DND-41 (cell line): Measurements from ENCODE around the gene PEX5.

Source experiments
- EZH2 ChIP-seq: IDR thresholded peaks from 3 replicates; pipeline ENCODE4 v1.6.1; 2012; ENCODE audit warnings: borderline replicate concordance, low read depth, mild to moderate bottlenecking, moderate library complexity, low read length, inconsistent platforms; ENCODE audit not compliant: severe bottlenecking
- TF ChIP-seq, protein P1 (sequence below): IDR thresholded peaks from 2 replicates; pipeline ENCODE4 v1.5.1; 2012; ENCODE audit warnings: borderline replicate concordance, low read length, moderate library complexity, mild to moderate bottlenecking; ENCODE audit not compliant: poor library complexity, severe bottlenecking; ENCODE audit errors: extremely low read depth

DNA sequence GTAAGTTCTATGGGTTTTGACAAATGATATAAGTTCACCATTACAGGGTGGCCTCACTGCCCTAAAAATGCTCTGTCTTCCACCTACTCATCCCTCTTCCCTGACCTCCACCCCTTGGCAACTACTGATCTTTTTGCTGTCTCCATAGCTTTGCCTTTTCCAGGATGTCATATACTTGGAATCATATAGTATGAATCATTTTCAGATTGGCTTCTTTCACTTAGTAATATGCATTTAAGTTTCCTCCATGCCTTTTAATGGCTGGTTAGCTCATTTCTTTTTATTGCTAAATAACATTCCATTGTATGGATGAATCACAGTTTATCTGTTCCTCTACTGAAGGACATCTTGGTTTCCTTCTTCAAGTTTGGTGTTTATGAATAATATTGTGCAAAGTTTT, 14.0 kb upstream of the PEX5 start:
- TF ChIP-seq, protein P1, sequence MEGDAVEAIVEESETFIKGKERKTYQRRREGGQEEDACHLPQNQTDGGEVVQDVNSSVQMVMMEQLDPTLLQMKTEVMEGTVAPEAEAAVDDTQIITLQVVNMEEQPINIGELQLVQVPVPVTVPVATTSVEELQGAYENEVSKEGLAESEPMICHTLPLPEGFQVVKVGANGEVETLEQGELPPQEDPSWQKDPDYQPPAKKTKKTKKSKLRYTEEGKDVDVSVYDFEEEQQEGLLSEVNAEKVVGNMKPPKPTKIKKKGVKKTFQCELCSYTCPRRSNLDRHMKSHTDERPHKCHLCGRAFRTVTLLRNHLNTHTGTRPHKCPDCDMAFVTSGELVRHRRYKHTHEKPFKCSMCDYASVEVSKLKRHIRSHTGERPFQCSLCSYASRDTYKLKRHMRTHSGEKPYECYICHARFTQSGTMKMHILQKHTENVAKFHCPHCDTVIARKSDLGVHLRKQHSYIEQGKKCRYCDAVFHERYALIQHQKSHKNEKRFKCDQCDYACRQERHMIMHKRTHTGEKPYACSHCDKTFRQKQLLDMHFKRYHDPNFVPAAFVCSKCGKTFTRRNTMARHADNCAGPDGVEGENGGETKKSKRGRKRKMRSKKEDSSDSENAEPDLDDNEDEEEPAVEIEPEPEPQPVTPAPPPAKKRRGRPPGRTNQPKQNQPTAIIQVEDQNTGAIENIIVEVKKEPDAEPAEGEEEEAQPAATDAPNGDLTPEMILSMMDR: no peak
- no peak for TF ChIP-seq EZH2
